GM18499 (cell line): ENCODE measurements around the gene EDNRA.

ENCODE experiments used
- ATAC-seq: cut with Tn5 transposase; IDR thresholded peaks from one replicate; pipeline ENCODE4 v1.9.1; 2021; ENCODE audit warnings: moderate number of reproducible peaks; ENCODE audit not compliant: insufficient read depth, unreplicated experiment

Gene EDNRA

DNA sequence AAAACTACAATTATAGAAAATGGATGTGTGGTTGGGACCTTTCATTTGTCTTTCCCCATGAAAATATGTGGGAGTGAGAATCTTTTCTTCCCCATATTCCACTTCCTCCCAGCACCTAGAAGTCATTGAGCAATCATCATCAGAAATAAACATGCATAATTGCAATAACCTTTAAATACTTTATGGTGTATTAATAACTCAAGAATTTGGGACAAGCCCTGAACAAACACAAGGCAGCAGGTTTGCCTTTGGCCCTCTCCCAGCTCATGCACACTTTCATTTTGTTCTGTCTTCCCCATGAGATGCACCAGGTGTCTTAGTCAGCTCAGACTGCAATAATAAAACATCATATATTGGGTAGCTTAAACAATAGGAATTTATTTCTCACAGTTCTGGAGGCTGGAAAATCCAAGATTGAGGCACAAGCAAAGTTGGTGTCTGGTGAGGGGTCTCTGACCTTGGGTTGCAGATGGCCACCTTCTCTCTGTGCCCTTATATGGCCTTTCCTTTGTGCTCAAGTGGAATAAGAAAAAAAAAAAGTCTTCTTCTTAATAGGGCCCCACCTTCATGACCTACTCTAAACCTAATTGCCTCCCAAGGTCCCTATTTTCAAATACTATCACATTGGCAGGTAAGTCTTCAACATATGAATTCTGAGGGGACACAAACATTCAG is 101.6 kb downstream of the EDNRA start:
- ATAC-seq, result no peak

DNA sequence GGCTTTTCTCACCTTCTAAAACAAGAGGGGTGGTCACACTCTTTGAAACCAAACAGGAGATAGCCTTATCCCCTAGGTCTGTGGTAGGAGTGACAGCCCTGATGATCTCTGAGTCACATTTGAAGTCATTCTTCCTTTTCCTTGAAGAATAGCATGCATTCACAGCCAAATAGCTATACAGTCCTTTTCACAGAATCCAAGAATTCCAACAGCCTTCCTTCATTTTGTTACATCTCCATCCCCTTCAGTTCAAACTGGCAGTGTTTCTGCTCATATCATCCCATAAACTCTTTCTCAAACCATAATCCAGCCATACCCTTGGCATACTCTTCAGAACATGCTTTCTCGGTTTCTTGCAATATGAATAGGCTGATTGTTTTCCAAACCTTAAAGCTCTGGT is 103.0 kb downstream of the EDNRA start:
- ATAC-seq, result no peak

DNA sequence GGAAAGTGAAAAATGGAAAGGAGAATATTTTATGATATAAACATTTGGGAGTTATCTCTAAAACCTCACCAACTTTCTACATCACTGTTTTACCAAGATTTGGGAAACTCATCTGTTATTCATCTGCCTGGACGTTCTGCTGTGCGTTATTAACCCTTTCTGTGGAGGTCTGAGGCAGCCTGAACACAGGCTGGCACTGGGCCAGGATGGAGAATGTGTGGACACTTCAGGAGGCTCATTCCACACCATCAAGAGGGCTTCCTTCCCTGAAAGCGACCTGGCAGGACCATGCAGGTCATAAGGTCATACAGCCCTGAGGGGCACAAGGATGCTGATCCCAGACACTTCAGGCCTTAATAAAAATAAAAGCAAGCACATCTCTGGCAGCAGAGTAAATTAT is 105.1 kb downstream of the EDNRA start:
- no peak for ATAC-seq

DNA sequence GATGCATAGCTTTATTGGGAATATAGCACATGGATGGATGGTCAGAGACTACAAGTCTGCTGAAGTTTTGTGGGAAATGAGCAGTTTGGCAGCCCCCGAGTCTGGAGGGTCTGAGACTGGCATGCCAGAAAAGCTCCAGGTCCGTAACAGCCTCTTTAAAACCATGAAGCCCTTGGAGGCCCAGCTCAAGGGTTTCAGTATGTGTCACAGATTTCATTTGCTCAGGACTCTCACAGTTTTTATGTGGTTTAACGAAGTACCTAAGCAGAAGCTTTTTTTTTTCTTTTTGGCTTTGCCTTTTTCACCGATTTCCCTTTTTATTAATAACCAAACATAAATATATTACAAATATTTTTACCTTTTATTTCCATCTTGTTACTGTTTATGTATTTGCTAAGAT is 105.7 kb downstream of the EDNRA start:
- ATAC-seq, result peak; percentile 87

DNA sequence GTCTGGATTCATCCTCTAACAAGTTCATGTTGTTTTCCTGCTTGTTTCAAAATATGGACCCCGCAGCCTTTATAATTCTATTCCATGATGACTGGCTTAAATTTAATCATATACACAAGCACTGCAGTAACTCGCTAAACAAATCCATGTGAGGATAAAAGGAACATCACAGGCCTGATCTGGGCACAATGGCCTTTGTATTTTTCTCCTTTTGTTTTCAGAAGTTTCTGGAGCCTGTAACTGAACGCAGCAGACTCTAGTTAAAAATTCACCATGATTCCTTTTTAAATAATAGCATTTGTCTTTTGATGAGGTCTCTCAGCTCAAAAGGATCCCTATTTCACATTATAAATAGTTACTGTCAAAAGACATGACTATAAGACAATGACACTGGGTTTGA is 106.1 kb downstream of the EDNRA start:
- ATAC-seq, result no peak

DNA sequence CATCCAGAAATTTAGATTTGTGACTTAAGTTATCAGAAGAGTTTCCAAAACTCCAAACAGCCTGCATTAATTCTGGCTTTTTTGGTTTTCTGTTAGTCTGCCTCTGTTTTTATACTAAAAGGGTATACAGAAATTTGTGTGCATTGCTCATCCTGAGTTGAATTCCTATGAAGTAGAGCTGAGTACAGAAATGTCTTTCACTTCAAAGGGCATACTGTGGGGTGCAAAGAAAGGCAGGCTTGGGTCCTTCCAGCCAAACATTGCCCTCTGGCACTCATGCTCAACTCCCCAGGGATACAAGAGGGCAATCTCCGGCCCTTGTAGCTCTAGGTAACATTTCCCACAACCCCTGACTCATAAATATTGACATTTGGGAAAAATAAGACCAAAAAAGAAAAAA is 108.7 kb downstream of the EDNRA start:
- ATAC-seq, result no peak

DNA sequence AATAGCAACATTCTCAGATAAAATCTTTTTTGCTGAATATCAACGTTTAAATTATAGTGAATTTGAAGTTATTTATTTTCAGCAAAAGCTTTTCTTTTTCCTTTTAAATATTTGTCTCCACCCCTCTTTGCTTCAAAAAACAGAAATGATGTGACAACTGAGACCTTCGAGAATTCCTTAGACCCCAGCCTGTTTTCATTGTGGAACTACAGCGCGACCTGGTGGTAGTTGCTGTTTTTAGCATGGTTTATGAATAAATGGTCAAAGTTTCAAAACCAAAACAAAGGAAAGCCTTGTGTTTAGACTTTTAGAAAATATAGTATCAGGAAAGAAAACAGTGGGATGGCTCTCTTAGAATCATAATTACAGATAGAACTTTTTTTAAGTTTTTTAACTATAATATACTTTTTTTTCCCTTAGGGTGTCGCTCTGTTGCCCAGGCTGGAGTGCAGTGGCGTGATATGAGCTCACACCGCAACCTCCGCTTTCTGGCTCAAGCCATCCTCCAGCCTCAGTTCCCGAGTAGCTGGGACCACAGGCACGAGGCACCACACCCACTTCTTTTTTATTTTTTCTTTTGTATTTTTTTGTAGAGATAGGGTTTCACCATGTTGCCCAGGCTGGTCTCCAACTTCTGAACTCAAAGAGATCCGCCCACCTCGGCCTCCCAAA is 109.5 kb downstream of the EDNRA start:
- no peak for ATAC-seq

DNA sequence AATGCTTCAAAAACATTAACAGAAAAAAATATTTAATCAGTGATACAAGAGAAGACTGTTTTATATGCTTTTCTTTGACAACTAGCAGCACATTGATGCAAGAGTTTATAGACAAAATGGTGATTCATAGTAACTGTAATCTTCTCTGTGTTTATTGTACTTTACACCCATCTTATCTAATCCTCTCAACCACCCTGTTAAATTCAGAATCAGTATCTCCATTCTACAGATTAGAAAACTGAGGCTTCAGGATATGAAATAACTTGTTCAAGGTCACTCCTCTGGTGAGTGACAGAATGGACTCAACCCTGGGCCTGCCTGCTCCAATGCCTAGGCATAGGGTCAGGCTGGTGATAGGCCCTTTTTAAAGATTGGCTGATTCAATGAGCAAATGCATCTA is 110.2 kb downstream of the EDNRA start:
- no peak for ATAC-seq

DNA sequence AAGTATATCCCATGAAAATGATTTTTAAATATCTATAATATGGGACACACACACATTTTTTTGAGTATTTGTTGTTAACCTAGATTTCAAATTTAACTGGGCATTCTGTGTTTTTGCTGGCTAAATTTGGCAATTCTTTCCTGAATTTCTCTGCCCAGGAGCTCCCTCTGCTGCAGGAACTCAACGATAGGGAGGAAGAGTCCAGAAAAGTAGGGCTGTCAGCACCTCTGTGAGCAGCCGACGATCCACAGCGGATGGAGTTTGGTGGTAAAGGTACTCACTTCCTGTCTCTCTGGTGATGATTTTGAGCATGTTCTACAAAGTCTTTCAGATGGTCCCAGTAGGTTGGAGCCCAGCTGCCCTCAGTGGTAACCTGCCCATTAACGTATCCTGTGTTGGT is 113.2 kb downstream of the EDNRA start:
- no peak for ATAC-seq
